Measurements from ENCODE around the gene STK11IP.

Gene STK11IP

GRCh38 chr2:219597552-219598307 is at the start of gene STK11IP:
TSS of gene STK11IP (plus strand) at chr2:219597857. CDS start at chr2:219598120, 263 bp downstream.
- peak; percentile 88 for DNase-seq

DNA sequence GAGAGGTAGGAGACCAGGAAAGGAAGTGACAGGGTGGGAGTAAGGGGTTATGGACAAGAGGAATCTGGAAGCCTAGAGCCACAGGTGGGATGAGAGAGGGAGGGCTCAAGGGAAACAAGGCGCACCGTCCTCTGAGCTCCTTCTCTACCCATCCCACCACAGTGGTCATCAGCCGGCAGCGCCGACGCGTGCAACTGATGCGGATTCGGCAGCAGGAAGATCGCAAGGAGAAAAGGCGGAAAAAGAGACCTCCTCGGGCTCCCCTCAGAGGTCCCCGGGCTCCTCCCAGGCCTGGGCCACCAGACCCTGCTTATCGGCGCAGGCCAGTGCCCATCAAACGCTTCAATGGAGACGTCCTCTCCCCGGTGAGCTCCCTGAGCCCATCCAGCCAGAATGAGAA is 48.7 kb upstream of the STK11IP start:
- no peak for DNase-seq

- DNase-seq = no peak
Observed at GRCh38 chr2:219549619-219550018, 48.0 kb upstream of the STK11IP start.

GRCh38 chr2:219551441-219552381 is 45.9 kb upstream of the STK11IP start:
- no peak for DNase-seq

DNA sequence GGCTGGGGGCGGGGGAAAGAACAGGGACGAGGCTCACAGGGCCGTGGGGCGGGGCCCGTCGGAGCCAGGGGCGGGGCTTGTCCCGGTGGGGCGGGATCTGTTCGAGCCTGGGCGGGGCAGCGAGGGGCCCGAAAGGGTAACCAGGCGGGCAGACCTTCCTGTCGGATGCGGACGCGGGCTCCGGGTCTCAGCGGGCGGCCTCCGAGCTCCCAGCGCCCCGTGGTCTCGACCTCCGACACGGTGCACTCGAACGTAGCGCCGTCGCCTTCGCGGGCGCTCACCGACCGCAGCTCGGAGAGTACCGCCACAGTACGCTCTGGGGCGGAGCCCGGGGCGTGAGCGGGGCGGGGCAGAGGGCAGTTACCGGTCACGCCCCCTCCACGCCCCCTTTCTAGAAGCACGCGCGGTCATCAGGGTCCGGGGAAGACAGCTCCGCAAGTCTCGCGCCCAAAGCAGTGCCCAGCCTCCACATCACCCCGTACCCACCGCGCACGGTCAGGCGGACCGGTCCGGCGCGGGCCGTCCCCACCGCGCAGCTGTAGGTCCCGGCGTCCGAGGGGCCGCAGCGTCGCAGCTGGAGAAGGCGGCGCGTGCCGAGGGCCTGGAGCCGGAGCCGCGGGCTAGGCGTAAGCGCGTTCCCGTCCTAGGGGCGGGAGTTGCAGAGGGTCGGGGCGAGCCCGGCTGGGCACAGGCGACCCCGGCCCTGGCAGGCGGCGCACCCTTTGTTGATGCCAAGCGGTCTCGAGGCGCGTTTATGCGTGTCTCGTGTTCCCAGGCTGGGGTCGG is 45.1 kb upstream of the STK11IP start:
- DNase-seq = peak; percentile 54

DNA sequence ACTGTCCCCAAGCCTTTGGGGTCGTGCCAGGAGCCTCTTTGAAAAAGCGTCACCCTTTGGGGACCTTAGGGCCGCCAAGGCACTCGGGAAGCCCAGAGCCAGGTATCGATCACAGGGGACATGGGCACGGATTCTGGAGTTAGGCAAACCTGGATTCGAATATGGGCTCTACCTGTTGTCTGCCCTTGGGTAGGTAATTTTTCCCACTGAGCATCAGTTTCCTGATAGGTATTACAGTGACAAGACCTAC is 44.6 kb upstream of the STK11IP start:
- no peak for DNase-seq

DNA sequence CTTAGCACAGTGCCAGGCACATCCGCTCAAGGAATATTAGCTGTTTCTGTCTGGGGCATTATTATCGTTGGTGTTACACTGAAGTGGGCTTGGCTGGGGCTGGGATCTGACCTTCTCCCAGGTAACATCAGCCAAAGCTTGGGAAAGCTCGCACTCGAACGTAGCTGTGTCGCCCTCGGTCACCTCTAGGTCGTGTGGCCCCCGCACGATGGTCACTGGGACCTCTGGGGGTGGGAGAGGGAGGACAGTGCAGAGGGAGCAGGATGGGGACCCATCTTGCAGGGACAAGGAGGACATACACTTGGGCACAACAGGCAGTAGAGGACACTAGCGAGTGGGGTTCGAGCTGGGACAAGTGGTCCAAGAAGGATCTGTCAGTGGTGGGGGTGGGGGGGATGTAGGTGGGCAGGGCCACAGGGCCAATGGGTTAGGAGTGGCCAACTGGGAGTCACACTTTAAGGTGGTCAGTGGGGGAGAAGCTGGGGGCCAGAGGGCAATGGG is 44.1 kb upstream of the STK11IP start:
- no peak for DNase-seq

DNA sequence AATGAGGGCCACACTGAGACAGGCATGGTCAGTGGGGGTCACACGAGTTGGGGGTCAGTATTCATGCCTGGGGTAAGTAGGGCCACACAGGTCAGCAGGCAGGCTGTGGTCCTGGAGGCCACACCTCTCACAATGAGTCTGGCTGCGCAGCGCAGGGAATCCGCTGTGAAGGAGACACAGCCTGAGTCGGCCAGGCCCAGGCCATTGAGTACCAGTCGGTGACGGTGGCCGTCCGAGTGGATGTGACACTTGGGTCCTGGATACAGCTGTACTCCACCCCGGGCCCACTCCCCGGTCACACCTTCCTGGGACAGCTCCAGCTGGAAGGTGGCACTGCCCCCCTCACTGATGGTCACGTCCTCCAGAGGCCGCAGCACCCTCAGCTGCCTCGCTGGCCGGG is 43.3 kb upstream of the STK11IP start:
- no peak for DNase-seq

DNA sequence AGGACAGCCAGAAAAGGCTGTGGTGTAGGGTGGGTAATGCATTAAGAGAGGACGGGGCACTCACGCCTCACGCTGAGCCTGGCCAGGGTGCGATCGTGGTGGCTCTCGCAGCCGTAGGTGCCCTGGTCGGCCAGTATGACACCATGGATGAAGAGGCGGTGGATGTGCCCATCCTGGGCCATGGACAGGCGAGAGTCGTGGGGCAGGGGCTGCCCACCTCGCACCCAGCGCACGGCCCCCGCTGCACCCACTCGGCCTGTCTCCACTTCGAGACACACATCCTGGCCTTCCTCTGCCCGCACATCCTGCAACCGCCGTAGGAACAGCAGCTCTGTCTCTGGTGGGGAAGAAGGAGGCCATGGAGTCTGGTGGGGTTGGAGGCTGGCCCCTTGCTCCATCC is 41.7 kb upstream of the STK11IP start:
- DNase-seq = no peak

GRCh38 chr2:219556413-219556812 is 41.2 kb upstream of the STK11IP start:
- DNase-seq = no peak

GRCh38 chr2:219557320-219557719 is 40.3 kb upstream of the STK11IP start:
- no peak for DNase-seq

GRCh38 chr2:219557791-219558785 is 39.6 kb upstream of the STK11IP start:
- no peak for DNase-seq

DNA sequence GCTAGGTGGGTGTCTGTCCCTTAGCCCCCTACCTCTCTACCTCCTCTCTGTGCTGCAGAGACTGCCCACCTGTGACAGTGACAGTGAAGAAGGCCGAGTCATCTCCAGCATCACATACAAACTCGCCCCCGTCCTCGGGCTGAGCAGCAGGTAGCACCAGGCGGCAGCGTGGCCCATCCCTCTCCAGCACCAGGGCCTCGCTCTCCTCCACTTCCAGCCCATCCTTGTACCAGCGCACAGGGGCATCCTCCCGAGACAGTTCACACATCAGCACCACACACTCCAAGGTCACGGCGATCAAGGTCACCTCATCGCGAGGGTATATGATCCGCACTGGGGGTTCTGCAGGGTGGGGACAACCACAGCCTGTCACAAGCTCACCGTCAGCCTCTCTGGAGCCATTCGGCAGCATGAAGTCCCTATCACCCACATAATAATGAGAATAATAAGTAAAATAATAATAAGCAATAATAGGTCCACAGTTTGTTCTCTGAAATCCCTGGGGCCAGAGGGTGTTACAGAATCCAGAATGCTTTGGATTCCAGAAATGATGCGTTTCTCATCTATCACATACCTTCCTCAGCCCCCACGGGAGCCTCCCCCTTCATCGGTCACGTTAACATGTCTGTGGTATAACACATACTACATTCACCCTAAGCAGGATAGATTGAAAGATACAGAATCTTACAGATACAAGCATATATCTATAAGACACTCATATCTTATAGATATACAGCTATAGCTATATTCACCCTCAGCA is 38.3 kb upstream of the STK11IP start:
- no peak for DNase-seq

GRCh38 chr2:219560037-219560892 is 37.4 kb upstream of the STK11IP start:
- DNase-seq = no peak

DNA sequence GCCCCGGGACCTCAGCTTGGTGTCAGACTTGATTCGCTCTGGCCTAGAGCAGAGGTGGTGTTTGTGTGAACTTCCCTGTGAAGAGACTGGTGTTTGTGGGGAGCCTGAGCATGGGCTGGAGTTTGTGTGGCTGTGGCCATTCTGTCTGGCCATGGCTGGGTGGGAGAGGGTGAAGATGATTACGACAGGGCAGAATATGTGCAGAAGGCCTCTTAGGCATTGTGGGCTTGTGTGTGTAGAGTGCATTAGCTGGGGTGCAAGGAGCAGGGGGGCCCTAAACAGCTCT is 36.8 kb upstream of the STK11IP start:
- DNase-seq = no peak

DNA sequence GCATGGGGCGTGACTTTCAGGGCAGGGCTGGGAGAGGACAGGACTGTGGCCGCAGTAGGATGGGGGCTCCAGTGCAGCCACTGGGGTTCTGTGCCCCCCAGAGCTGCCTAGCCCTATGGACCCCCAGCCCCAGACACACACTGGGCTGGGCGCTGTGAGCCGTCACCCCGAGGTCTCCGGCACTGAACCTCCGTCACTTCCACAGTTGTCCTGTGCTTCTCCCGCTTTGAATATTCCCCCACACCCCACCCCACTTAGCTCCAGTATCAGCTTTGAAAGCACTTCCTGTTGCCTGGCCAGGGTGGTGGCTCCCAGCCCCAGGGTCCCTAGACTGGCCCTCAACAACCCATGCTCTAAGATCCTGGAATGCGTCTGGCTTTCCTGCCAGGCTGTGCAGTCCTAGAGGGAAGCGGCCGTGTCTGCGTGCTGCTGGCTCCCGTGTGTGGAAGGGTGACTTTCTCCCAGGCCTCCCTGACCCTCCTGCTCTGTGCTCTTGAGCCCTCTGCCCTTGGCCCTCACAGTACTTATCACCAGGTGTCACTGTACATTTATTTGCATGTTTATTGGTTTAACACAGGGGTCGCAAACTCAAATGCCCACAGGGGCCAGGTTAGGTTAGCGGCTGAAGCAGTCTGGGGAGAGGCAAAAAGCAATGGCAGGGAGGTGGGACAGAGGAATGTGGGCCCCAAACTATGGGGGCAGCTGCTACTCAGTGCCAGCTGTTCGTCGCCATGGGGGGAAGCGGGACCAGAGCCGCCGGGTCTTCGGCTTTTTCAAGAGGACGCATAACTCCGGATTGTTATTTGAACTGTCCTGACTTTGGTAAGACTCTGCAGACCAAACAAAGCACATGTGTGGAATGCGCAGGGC is 36.2 kb upstream of the STK11IP start:
- DNase-seq = no peak

DNA sequence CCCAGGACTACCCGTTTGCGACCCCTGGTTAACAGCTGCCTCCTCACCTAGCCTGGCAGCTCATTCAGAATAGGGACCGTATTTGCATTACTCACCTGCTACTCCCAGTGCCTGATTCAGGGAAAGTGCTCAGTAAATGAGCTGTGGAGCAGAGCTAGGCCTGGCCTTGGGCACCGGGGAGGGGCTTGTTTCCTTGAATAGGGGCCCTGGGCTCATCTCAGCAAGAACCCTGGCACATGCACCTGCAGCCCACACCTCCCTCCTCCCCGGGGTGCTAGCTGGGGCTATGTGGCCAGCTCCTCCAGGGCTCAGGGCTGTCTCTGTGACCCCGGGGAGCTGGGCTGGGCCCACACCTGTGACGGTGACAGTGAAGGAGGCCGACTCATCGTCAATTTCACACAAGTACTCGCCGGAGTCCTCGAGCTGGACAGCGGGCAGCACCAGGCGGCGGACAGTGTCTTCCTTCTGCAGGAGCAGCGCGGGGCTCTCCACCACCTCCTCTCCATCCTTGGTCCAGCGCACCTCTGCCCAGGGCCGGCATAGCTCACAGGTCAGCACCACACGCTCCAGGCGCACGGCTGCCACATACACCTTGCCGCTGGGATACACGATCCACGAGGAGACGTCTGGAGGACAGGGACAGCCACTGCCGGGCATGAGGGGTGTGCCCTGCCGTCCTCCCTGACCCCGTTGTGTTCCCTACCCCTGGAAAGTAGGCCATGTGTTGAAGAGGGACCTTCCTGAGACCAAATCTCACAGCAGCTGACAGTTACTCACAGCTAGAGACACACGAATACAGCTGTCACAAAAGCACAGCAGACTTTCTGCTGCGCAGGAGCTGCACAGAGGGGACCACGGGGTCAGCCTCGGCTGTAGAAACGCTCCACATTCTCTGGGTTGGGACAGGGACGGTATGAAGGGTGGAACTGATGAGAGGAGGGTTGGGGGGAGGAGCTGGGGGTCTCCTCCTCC is 35.3 kb upstream of the STK11IP start:
- no peak for DNase-seq

DNA sequence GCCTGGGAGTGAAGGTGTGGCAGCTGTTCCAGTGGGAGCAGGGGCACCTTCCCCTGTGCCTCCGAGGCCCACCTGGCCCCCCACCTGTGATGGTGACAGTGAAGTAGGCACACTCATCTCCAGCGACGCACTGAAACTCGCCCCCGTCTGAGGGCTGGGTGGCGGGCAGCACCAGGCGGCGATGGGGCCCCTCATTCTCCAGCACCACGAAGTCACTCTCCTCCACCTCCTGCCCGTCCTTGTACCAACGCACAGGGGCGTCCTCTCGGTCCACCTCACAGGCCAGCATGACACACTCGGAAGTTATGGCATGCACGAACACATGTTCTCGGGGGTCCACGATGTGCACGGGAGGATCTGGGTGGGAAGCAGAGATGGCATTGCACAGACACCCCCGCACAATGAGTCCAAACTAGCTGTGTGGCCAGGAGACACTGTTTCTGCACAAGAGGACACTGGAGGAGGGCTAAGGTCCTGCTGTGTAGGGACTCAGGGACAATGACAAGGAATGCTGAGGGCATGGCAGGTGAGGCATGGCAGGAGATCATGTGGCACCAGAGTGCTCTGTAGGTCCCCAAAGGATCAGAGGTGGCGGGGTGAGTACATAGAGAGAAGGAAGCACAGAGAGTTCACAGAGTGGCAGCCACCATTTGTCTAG is 34.3 kb upstream of the STK11IP start:
- no peak for DNase-seq
